Measurements from ENCODE around the gene ADI1.
"Not testable (repeated sequence)": the region's sequence is repeated elsewhere in the genome, so short reads cannot be mapped to it uniquely, and the experiment has no call there.

The ADI1 gene

DNA sequence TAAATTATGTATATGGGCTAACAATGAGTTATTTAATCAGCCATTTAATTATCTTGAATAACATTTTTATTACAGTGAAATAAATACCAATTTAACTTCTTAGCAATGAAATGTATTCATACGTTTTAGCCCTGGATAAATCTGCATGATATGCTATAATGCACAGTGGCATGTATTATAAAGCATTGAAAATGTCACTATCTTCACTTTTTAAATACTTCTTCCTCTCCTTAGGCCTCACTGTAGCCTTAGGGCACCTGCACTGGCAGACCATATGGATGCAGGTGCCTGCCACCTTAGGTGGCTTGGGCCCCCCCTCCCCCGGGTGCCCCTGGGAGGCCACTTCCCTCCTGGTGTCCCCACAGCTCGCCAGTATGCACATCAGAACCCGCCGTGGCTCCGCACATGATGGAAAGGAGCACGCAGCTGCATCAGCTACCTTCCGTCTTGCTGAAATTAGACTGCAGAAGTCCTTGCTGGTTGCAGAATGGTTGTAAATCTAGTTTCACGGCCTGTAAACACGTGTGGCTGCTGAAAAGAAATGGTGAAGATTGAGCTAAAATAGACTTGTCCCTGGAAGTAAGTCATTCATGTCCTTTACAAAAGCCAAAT is 56.7 kb downstream of the ADI1 start:
- DNase-seq (ENCODE audit: low read depth): no peak

DNA sequence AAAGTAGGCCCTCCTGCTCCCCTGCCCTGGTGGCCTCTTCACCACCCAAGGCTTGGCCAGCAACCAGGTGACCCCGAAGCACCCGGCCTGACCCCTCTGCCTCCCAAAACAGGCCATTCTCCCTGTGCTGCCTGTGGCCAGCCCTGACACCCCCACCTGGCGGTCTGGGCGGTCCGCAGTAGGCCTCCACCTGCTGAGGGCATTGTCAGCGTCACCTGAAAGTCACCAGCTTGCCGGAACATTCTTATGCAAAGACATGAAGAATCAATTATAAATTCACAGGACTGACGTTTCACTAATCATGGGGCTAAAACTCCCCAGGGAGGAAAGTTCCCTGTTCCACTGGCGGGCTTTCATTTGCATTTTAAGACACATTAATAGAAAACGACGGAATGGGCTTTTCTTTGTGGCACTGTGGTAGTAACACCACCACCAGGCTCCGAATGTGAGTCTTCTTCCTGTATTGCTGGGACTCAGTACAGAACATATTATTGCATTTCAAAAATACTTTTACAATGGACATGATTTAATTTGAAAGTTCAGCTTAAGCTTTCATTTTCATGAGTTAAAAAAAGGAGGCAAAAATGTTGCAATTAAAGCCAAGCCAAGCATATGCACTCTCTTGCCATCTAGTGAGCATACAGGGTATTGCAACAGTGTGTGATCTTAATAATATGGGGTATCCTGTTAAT is 57.4 kb downstream of the ADI1 start:
- DNase-seq (ENCODE audit: low read depth): no peak

GRCh38 chr2:3460831-3461800 is 58.2 kb downstream of the ADI1 start:
- no peak for DNase-seq (ENCODE audit: low read depth)

GRCh38 chr2:3460156-3460555 is 59.2 kb downstream of the ADI1 start:
- DNase-seq (ENCODE audit: low read depth): no peak

- DNase-seq (ENCODE audit: low read depth): no peak
These were observed 59.9 kb downstream of the ADI1 start for GRCh38 chr2:3459185-3460015.

DNA sequence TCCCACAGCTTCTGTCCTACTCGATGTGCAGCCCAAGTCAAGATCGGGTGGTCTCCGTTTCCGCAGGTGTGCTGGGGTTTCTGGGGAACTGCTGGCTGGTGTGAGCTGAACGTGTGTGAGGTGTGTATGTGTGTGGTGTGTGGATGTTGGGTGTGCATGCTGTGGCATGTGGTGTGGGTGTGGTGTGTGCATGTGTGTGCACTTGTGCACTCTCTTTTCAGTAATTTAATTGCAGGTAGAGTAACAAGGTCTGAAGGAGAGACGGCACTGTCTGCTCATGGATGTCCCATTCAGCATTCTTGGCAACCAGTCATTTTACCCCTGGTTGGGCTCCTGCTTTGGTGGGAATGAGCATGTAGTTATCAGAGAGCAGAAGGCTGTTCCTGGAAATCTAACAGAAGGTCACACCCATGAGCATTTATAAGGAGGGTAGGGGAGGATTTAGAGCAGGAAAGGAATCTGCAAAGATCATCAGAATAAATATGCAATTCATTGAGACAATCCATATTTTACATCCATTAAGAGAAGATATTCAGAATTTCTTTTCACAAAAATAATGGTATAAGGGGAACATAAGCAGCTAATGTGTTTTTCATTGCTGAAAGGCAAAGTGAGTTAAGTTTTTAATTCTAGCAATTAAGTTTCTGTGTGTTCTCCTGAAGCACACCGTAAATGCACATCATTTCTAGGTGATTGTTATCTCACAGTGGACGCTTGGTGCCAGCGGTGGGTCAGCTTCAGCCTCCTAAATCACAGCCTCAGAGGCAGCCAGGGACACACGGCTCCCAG is 60.7 kb downstream of the ADI1 start:
- DNase-seq (ENCODE audit: low read depth): no peak

DNA sequence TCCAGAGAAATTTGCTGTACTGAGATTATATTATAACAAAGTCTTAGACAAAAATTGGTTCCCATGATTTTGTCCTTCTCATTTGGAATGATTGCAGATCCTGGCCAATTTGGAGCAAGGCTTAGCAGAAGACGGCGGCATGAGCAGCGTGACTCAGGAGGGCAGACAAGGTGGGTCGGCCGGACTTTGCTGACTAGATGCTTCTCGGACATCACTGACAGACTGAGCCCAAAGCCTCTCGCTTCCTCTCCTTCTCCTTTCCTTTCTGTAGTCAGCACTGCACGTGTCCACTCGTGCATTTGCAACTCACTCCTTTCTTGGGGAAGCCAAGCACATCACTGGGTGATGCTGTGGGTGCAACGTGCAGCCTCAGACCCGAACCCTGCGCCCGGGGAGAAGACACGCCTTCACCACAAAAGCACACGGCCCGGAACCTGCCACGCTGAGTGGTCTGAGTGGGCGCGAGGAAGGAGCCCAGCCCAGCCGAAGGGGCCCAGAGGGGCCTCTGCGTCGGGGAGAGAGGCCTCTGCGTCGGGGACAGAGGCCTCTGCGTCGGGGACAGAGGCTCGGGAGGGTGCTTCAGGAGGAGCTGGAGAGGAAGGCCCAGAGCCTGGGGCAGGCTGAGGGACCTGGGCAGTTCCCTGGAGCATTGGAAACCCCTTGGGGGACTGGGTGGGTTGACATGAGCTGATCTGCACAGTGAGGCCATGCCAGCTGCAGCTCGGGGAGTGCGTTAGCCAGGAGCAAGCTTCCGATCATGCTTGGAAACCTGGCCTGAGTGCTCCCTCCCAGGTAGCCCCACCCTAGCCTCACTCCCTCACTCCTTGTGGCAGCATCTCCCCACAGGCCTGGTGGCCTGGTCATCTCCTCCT is 61.6 kb downstream of the ADI1 start:
- DNase-seq (ENCODE audit: low read depth): no peak

DNA sequence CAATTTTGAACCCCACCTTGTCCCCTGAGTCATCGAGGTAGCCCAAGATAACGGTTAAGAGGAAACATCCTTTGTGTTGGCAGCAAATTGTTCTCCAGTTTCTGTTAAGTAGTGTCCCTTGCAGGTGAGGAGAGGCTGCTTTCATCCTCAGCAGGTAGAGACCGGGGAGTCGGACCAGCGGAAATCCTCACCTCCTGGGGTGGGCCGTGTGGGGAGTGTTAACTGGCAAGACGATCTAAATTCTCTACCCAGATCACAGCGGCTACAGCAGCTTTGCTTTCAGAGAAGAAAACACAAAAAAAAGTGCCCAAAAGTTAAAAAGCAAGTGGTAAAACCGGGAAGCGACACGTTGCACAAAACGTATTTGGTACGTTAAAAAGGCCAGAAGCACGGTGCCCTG is 63.2 kb downstream of the ADI1 start:
- no peak for DNase-seq (ENCODE audit: low read depth)

DNA sequence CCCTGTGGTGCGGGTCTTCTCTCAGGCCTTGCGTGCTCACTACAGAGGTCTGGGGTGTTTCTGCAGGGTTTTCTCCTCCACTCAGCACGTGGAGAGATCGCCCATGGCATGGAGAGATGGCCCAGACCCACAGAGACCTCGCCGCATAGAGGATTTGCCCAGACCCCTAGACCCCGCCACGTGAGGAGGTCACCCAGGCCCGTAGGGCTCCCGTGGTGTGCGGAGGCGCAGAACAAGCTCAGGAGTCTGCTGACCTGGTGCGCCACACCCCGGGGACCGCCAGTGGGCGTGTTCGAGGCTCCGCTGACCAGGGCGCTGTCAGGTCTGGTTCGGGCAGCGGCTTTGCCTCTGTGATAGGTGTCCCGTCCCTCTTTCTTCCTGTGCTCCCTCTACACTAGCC is 64.5 kb downstream of the ADI1 start:
- DNase-seq (ENCODE audit: low read depth): no peak

DNA sequence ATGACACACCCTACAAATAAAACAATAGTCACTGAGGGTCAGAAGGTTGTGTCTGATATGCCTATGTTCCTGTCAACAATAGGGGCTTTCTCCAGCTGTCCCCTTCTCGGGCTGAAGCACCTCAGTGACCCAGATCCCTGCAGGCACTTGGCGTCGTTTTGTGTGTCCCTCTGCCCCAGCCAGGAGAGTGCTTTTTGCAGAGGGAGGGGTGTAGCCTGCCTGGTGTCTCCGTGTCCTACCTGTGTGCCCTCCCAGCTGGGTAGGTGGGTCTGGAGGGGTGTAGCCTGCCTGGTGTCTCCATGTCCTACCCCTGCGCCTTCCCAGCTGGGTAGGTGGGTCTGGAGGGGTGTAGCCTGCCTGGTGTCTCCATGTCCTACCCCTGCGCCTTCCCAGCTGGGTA is 65.3 kb downstream of the ADI1 start:
- DNase-seq (ENCODE audit: low read depth): not testable (repeated sequence)

- no peak for DNase-seq (ENCODE audit: low read depth)
These were observed 65.9 kb downstream of the ADI1 start for GRCh38 chr2:3453190-3453999.

DNA sequence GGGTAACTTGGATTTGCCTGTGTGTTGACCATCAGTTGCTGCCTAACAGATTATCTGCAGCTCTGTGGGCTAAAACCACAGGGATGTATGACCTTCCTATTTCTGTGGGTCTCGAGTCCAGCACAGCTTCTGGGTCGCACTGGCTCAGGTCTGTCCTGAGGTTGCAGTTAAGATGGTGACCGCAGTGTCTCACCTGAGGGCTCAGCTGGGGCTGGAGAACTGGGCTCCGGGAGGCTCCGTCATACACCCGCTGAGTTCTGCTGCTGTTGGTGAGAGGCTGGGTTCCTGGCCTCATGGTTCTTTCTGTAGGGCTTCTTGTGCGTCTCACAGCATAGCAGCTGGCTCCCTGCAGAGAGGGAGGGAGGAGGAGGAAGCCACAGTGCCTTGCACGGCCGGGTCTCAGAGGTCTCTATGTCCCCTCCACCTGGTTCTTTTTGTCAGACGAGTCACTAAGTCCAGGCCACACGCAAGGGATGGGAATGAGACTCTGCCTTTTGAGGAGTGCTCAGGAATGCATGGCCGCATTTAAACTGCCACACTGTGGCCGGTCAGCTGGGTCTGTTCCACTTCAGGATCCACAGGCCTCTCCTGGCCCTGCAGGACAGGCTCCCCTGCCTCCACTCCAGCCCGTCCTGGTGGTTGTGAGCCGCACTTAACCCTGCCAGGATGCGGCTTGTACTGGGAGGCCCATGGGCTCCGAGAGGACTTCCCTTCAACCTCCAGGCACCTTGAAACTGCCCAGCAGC is 67.2 kb downstream of the ADI1 start:
- DNase-seq (ENCODE audit: low read depth): no peak

DNA sequence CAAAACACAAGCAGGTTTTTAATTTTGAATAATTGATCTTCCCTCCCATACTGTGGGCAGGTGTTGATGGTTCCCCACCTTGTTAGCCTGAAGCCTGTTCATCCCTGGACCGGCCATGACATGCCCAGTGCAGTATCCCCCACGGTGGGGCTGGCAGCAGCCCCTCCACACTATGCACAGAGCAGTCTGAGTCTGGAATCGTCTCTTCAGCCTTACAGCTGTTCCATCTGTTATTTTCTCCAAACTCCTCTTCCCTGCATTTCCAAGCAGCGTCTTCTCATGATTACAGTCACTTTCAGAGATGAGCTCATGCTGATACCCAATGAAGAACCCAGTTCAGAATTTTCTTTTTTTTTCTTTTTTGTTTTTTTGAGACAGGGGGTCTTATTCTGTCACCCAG is 68.2 kb downstream of the ADI1 start:
- no peak for DNase-seq (ENCODE audit: low read depth)

DNA sequence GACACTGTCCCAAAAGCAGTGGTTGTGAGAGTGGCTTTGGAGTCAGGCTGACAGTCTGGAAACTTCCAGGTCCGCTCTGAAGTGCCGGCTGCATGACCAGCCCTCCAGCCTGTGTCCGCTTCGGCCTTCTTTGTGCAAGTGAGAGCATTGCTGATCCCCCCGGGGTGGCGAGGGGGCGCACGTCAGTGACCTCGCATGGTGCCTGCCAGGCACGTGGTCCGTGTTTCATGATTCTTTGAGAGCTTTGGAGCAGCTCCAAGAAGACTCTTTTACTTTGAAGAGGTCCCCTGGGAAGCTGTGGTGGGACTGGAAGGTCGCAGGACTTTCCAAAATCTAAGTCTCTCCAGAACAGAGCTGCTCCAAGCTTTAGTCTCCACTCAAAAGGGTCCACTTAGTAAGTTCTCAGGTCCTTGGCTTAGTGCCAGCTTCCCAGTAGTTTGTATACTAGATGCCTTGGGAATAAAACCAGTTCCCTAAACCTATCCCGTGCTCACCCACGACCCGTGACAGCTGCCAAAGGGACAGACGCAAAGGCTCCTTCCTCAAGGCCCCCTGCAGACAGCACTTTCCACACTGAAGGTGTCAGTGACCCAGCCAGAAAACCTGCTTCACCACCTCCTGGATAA is 68.8 kb downstream of the ADI1 start:
- no peak for DNase-seq (ENCODE audit: low read depth)

DNA sequence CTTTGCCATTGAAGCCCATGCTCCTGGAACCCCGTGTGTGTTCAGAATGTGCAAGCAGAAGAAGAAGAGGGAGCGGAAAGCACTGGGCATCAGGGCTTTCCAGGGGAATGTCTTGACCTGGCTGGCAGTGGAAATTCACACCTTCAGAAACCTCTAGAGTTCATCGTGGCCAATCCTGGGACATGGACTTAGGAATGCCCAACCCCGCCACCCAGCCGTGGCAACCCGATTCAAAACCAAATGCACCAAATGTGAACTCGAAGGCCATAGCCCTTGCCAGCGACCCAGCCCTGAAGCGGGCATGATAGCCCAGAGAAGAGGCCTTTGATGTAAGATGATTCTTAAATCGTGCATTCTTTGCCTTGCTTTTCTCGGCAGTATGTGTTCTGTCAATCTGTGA is 69.4 kb downstream of the ADI1 start:
- DNase-seq (ENCODE audit: low read depth): no peak

DNA sequence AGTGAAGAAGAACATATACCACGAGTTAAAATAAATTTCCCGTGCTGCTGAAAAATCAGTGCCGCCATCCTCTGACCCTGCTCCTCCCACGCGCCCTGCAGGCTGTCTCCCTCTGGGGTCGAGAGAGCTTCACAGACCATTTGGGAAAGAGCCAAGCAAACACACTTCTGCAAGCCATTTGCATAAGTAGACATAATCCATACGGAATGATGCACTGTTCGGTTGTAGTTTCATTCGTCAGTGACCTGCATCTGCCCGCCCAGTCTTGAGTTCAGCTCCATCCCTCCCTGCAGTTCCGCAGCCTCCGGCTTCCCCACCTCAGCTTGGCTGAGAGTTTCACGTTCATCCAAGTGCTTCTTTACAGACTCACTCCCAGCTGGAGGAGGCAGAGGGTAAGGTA is 70.2 kb downstream of the ADI1 start:
- DNase-seq (ENCODE audit: low read depth): no peak

GRCh38 chr2:3448441-3448911 is 70.9 kb downstream of the ADI1 start:
- DNase-seq (ENCODE audit: low read depth): not testable (repeated sequence)

DNA sequence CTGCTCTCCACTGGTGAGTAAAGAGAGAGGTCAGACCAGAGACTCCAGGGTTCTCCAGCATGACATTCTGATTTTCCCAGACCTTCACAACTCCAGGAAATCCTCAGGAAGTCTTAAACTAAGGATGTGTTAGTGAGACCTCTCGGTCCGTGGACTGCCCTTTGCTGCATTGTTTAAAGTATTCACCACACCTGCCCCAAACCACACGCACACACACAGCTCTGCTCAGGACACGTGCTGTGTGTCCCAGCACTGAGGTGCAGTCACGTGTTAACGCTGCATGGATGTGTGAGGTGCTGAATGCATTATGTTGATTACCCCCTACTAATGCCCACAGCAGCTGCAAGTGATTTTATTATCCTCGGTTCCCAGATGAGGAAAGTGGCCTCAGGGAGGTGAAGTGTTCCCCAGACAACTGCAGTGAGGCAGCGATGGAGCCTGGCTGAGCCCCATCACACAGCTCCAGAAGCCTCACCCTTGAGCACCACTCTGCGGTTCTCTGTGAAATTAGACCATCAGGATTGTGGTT is 71.5 kb downstream of the ADI1 start:
- DNase-seq (ENCODE audit: low read depth): no peak
